GM19099 (cell line): ENCODE data around the gene HCST.

ENCODE experiments used
- POLR2A ChIP-seq: IDR thresholded peaks from 3 replicates; pipeline ENCODE4 v1.6.1; 2011; ENCODE audit warnings: low read depth; ENCODE audit not compliant: insufficient read length; ENCODE audit errors: extremely low read depth

HCST gene

DNA sequence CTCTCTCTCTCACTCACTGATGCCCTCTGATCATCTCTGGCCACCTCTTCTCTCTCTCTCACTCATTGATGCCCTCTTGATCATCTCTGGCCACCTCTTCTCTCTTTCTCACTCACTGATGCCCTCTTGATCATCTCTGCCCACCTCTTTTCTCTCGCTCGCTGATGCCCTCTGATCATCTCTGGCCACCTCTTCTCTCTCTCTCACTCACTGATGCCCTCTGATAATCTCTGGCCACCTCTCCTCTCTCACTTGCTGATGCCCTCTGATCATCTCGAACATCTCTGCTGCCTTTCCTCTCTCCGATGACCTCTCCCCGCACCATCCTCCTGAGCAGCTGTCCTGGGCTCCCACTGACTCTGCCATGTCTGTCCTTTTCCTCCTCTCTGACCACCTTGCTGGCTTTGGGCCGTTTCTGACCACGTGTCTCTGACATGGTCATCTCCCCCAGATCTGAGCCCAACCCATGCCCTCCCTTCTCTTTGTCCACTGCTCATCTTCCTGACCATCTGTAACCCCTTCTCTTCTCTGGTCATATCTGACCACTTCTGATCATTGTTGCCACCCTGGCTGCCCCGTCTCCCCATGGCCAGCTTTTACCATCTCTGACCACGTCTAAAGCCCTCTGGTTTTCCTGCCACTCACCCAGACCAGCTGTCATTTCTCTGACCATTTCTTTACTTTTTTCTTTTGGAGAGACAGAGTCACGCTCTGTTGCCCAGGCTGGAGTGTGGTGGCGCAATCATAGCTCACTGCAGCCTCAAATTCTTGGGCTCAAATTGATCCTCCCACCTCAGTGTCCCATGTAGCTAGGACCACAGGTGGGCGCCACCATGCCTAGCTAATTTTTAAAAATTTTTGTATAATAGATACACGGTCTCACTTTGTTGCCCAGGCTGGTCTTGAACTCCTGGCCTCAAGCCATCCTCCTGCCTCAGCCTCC lies 36.2 kb downstream of the HCST start:
- no peak for TF ChIP-seq POLR2A

DNA sequence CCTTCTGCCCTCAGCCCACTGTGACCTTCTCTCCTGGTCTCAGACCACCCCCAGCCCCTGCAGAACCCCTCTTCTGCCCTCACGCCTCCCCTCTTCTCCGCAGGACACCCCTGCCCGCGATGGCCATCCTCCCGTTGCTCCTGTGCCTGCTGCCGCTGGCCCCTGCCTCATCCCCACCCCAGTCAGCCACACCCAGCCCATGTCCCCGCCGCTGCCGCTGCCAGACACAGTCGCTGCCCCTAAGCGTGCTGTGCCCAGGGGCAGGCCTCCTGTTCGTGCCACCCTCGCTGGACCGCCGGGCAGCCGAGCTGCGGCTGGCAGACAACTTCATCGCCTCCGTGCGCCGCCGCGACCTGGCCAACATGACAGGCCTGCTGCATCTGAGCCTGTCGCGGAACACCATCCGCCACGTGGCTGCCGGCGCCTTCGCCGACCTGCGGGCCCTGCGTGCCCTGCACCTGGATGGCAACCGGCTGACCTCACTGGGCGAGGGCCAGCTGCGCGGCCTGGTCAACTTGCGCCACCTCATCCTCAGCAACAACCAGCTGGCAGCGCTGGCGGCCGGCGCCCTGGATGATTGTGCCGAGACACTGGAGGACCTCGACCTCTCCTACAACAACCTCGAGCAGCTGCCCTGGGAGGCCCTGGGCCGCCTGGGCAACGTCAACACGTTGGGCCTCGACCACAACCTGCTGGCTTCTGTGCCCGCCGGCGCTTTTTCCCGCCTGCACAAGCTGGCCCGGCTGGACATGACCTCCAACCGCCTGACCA lies 37.2 kb downstream of the HCST start:
- TF ChIP-seq POLR2A: no peak

DNA sequence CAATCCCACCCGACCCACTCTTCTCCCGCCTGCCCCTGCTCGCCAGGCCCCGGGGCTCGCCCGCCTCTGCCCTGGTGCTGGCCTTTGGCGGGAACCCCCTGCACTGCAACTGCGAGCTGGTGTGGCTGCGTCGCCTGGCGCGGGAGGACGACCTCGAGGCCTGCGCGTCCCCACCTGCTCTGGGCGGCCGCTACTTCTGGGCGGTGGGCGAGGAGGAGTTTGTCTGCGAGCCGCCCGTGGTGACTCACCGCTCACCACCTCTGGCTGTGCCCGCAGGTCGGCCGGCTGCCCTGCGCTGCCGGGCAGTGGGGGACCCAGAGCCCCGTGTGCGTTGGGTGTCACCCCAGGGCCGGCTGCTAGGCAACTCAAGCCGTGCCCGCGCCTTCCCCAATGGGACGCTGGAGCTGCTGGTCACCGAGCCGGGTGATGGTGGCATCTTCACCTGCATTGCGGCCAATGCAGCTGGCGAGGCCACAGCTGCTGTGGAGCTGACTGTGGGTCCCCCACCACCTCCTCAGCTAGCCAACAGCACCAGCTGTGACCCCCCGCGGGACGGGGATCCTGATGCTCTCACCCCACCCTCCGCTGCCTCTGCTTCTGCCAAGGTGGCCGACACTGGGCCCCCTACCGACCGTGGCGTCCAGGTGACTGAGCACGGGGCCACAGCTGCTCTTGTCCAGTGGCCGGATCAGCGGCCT lies 37.9 kb downstream of the HCST start:
- TF ChIP-seq POLR2A: no peak

GRCh38 chr19:35940839-35941238 lies 38.5 kb downstream of the HCST start:
- no peak for TF ChIP-seq POLR2A

- no peak for TF ChIP-seq POLR2A
Observed at GRCh38 chr19:35942235-35942634, 39.9 kb downstream of the HCST start.

DNA sequence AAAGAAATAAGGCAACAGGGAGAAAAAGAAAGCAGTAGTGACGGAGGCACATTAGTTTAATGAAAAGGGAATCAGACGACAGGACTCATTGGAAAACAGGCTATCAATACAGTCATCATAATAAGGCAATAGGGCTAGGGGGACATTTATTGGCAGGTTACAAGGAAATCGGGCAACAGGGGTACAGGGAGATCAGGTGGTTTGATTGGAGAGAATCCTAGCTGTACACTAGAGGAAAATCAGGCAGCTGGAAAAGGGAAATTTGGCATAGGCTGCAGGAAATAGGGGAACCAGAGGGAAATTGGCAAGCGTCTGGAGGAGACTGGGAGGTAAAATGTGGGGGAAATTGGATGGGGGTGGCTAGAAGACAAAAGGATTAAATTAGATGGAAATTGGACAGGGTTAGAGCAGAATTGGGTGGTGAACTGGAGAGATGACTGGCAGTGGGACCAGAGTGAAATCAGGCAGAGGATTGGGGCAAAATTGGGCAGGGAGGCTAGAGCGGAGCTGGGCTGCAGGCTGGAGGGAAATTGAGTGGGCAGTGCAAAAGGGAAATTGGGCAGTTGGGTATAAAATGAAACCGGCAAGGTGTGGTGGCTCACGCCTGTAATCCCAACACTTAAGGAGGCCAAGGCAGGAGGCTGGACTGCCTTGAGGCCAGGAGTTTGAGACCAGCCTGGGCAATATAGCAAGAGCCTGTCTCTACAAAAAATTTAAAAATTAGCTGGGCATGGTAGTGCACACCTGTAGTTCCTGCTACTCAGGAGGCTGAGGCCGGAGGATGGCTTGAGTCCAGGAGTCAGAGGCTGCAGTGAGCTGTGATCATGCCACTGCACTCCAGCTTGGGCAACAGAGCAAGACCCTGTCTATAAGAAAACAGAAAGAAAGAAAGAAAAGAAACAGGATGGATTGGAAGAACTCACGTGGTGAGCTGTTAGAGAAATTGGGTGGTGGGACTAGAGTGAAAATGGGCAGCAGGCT lies 41.3 kb downstream of the HCST start:
- TF ChIP-seq POLR2A: no peak

DNA sequence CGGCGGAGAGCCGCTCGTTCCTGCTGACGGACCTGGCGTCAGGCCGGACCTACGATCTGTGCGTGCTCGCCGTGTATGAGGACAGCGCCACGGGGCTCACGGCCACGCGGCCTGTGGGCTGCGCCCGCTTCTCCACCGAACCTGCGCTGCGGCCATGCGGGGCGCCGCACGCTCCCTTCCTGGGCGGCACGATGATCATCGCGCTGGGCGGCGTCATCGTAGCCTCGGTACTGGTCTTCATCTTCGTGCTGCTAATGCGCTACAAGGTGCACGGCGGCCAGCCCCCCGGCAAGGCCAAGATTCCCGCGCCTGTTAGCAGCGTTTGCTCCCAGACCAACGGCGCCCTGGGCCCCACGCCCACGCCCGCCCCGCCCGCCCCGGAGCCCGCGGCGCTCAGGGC lies 42.2 kb downstream of the HCST start:
- no peak for TF ChIP-seq POLR2A

DNA sequence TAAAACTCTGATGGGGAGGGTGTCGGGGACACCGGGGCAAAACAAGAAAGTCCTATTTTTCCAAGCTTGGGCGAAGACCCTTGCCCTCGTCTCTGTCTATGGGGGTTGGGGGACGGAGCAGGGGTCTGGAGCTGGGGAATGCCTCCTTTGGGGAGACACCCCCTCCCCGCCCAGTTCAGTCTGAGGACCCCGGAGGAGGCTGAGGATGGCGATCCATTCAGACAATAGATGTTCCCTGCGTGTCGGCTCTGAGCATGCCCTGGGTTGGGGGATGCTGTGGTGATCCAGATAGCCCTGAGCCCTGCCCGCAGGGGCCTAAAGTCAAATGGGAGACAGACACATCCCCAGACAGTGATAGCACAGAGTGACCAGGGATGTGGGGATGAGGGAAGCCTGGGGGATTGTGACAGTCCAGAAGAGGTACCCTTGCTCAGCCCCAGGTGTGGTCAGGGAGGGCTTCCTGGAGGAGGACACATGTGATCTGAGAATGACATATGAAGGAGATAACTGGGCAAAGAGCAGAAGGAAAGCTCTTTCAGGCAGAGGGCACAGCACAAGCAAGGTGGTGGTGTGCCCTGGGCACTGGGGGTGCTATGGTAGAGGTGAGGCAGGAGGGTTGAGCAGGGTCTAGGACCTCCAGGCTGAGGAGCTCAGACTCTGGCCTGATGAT lies 42.9 kb downstream of the HCST start:
- no peak for TF ChIP-seq POLR2A

DNA sequence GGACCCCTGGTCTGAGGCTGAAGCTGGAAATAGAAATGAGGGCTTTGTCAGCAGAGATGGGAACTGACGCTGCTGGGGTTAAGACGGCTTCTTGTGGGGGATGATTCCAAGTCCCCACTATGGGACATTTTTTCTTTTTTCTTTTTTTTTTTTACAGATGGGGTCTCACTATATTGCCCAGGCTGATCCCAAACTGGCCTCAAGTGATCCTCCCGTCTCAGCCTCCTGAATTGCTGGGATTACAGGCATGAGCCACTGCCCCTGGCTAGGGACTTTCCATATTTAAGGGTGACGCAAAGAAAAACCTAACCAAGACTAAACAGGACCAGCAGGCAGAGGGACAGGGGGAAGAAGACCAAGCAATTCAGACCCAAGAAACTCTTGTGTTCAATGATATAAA lies 43.9 kb downstream of the HCST start:
- TF ChIP-seq POLR2A: no peak

- TF ChIP-seq POLR2A: no peak
Observed at GRCh38 chr19:35949131-35949530, 46.8 kb downstream of the HCST start.
